ENCODE measurements around the gene RIF1.

The RIF1 gene

DNA sequence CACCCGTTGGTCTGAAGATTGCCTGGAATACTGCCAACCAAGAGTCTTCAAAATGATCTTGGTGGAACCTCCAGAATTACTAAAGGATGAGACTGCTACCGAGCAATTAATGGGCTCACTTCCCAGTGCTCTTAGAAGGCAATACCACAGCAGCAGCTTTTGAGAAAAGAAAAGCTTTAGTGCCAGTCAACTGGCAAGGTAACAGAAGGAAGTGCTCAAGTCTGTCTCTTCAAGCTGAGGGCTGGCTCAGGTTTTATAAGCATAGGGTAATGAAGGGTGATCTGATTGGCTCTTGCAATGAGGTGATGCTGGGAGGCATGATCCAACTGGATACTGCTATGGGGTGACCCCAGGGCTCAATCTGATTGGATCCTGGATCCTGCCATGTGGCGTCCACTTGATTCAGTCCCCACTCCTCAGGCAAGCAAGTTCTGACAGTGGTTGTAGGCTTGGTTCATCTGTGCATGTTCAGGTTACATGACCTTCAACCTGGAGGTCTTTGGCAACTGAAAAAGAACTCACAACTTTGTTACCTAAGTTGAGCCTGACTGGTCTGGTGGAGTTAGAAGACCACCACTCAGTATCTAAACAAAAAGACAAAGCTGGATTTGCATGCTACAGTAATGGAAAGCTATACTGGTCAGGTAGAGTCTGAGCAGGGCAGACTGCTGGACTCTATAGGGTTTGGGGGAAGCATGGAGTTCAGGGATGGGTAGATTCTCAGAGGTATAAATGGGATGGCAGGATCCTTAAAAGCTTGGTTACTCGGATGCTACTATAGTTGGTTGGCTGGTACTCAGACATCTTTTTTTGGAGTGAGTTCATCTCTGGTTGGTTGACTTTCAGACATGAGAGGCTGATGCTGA lies 14.0 kb upstream of the RIF1 start:
- no peak for DNase-seq
- Histone ChIP-seq H3K27ac (no peak overlapping the region), H3K4me1 (no peaks in the 10 kb centered on the region), H3K4me3 (no peak overlapping the region), H3K9me3 (no peaks in the 10 kb centered on the region), H3K36me3 (no peaks in the 10 kb centered on the region), H3K27me3 (no peaks in the 10 kb centered on the region)
- TF ChIP-seq, protein P1, sequence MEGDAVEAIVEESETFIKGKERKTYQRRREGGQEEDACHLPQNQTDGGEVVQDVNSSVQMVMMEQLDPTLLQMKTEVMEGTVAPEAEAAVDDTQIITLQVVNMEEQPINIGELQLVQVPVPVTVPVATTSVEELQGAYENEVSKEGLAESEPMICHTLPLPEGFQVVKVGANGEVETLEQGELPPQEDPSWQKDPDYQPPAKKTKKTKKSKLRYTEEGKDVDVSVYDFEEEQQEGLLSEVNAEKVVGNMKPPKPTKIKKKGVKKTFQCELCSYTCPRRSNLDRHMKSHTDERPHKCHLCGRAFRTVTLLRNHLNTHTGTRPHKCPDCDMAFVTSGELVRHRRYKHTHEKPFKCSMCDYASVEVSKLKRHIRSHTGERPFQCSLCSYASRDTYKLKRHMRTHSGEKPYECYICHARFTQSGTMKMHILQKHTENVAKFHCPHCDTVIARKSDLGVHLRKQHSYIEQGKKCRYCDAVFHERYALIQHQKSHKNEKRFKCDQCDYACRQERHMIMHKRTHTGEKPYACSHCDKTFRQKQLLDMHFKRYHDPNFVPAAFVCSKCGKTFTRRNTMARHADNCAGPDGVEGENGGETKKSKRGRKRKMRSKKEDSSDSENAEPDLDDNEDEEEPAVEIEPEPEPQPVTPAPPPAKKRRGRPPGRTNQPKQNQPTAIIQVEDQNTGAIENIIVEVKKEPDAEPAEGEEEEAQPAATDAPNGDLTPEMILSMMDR (IDR thresholded peaks at IDR 0.05) = no peak
- intact Hi-C loops (cut with DNase I; ENCODE audit: low total_unique reads) = no loop called here

DNA sequence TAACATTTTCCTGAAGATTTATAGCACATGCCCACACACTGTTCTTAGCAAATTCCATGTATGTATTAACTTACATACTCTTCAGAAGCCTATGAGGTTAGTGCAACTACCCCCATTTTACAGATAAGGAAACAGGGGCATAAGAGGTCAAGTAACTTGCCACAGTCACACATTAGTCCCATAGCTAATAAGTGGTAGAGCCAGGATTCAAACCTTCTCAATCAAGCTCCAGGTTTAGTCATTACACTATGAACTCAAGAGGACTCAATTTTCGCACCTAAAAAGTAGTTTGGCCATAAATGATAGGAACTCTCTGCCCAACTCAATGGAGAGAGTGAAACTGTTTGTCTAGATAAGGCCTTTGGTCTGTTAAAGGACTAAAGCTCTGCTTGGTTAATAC lies 9.7 kb upstream of the RIF1 start:
- Histone ChIP-seq H3K4me1 (no peaks in the 10 kb centered on the region), H3K9me3 (no peaks in the 10 kb centered on the region), H3K36me3 (no peaks in the 10 kb centered on the region), H3K27ac (no peak overlapping the region), H3K4me3 (no peak overlapping the region), H3K27me3 (no peaks in the 10 kb centered on the region)
- TF ChIP-seq, protein P1 (IDR thresholded peaks at IDR 0.05) = no peak
- no peak for DNase-seq
- intact Hi-C loops (cut with DNase I; ENCODE audit: low total_unique reads) = no loop called here

DNA sequence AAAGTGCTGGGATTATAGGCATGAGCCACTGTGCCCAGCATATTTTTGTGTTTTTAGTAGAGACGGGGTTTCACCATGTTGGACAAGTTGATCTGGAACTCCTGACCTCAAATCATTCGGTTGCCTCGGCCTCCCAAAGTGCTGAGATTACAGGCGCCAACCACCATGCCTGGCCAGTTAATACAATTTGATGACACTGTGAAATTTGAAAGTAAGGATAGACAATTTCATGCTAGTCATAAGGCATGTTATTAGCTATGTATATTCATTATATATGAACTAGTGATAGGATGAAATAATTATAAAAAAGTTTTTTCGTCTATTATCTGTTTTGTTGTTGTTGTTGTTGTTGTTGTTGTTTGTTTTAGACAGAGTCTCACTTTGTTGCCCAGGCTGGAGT lies 8.6 kb upstream of the RIF1 start:
- TF ChIP-seq, protein P1 (IDR thresholded peaks at IDR 0.05) = no peak
- H3K4me3 ChIP-seq = no peak overlapping the region
- H3K9me3 ChIP-seq = no peaks in the 10 kb centered on the region
- DNase-seq = no peak
- no peaks in the 10 kb centered on the region for H3K27me3 ChIP-seq
- H3K27ac ChIP-seq = no peak overlapping the region
- no peaks in the 10 kb centered on the region for H3K36me3 ChIP-seq
- intact Hi-C loops (cut with DNase I; ENCODE audit: low total_unique reads) = no loop called here
- no peaks in the 10 kb centered on the region for H3K4me1 ChIP-seq

DNA sequence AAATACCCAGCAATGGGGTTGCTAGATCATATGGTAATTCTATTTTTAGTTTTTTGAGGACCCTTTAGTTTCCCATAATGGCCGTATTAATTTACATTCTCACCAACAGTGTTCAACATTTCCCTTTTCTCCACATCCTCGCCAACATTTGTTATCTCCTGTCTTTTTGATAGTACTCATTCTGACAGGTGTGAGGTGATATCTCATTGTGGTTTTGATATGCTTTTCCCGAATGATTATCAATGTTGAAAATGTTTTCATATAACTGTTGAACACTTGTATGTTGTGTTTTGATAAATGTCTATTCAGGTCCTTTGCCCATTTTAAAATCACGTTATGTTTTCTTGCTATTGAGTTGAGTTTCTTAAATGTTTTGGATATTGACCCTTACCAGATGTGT lies 5.8 kb upstream of the RIF1 start:
- H3K4me3 ChIP-seq = no peak overlapping the region
- no peak for DNase-seq
- intact Hi-C loops (cut with DNase I; ENCODE audit: low total_unique reads) = no loop called here
- no peaks in the 10 kb centered on the region for H3K4me1 ChIP-seq
- no peaks in the 10 kb centered on the region for H3K27me3 ChIP-seq
- TF ChIP-seq, protein P1 (IDR thresholded peaks at IDR 0.05) = no peak
- no peak overlapping the region for H3K27ac ChIP-seq
- H3K9me3 ChIP-seq = no peaks in the 10 kb centered on the region
- no peaks in the 10 kb centered on the region for H3K36me3 ChIP-seq

DNA sequence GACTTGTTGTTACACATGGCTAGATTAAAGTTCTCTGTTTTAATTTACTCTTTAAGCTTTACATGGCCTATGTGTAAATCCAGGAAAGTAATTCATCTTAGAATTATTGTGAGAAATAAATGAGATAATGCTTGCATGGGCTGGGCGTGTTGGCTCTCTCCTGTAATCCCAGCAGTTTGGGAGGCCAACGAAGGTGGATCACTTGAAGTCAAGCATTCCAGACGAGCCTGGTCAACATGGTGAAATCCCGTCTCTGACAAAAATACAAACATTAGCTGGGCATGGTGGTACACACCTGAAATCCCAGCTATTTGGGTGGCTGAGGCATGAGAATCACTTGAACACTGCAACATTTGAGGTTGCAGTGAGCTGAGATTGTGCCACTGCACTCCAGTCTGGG lies 4.3 kb upstream of the RIF1 start:
- Histone ChIP-seq H3K9me3 (no peaks in the 10 kb centered on the region), H3K4me3 (no peak overlapping the region), H3K27me3 (no peaks in the 10 kb centered on the region), H3K4me1 (no peaks in the 10 kb centered on the region), H3K27ac (no peak overlapping the region), H3K36me3 (no peaks in the 10 kb centered on the region)
- intact Hi-C loops (cut with DNase I; ENCODE audit: low total_unique reads) = no loop called here
- DNase-seq = no peak
- TF ChIP-seq, protein P1 (IDR thresholded peaks at IDR 0.05) = no peak

Data from tibial artery (tissue), 4 donors.